HG03469 (cell line): ENCODE measurements around the gene LRRC9.
"Not testable (repeated sequence)": the region's sequence is repeated elsewhere in the genome, so short reads cannot be mapped to it uniquely, and the experiment has no call there.

Experiments
- ATAC-seq: cut with Tn5 transposase; IDR thresholded peaks from one replicate; pipeline ENCODE4 v1.9.1; 2021; ENCODE audit warnings: mild to moderate bottlenecking, moderate library complexity, moderate number of reproducible peaks; ENCODE audit not compliant: unreplicated experiment

The LRRC9 gene

GRCh38 chr14:59952141-59952540, 32.2 kb downstream of the LRRC9 start:
- ATAC-seq: not testable (repeated sequence)

GRCh38 chr14:59957890-59958289, 37.9 kb downstream of the LRRC9 start:
- ATAC-seq: not testable (repeated sequence)

- ATAC-seq: no peak
Measured at GRCh38 chr14:59959668-59960067, 39.7 kb downstream of the LRRC9 start.

- ATAC-seq: peak; percentile 39
Measured at GRCh38 chr14:59961518-59962062, 41.6 kb downstream of the LRRC9 start.

DNA sequence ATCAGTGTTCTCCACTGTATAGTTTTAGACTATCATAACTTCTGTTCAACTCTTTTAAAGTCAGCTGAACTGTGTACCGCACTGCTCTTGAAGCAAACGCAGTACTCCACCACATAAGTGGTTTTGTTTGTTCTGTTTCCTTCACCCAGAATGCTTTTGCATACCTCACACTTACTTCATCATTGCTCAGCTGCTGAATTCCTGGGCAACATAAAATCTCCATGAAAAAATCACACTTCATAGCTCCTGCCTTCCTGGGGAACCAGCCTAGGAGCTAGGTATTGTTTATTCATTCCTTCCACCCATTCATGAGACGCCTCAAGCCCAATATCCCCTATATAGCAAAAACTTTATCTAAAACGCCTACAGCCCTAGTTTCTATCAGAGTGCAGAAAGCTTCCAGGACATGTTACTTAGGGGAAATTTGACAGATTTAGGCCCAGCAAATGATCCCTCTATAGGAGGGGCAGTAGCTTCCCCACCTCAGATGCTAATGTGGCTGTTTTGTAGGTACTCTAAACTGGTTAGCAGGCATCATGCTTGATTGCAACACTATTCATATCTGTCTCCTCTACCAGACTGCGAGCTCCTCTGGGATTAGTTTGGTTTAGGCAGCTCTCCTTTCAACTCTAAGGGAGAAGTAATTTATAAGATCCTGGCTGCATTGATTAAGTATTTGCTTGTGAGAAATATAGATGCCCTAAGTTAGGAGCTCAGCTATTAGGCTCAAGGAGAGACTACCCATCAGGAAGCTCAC, 44.5 kb downstream of the LRRC9 start:
- ATAC-seq: peak; percentile 5

- no peak for ATAC-seq
Measured at GRCh38 chr14:59969319-59969718, 49.4 kb downstream of the LRRC9 start.

GRCh38 chr14:59981564-59981963, 61.6 kb downstream of the LRRC9 start:
- no peak for ATAC-seq

GRCh38 chr14:59983048-59983447, 63.1 kb downstream of the LRRC9 start:
- no peak for ATAC-seq

GRCh38 chr14:59986556-59987059, 66.7 kb downstream of the LRRC9 start:
- no peak for ATAC-seq

DNA sequence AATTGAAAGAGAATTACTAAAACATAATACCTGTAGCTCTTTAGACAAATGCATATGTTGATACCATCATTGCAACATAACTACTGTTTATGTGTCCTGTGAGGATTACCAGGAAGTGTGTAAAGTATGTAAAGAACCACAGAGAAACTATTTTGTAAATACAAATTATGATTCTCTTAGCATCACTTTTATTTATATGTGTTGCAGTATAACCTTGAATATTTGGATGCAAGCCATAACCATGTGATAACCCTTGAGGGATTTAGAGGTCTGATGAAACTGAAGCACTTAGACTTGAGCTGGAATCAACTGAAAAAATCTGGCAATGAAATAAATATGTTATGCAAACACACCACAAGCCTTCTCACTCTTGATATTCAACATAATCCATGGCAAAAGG, 77.5 kb downstream of the LRRC9 start:
- no peak for ATAC-seq

- no peak for ATAC-seq
Measured at GRCh38 chr14:59997966-59998365, 78.0 kb downstream of the LRRC9 start.

DNA sequence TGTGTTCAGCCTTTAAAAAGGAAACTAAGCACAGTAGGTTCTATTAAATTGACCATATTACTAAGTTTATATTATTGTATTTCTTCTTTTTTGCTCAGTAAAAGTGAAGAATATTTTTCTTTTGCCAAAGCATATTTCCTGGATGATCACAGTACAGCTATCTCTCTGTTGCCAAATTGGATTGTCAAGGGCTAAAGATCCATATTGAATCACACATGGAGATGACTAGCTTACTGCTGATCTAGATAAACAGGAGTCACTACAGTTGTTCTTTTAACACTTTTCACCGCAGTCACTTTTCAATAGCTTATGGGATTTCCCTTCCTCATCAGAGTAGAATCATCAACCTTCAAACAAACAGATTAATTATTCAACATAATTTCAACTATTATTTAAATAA, 78.6 kb downstream of the LRRC9 start:
- ATAC-seq: no peak

- ATAC-seq: no peak
Measured at GRCh38 chr14:60002819-60003492, 83.0 kb downstream of the LRRC9 start.

GRCh38 chr14:60003991-60004390, 84.0 kb downstream of the LRRC9 start:
- no peak for ATAC-seq

- no peak for ATAC-seq
Measured at GRCh38 chr14:60008042-60008441, 88.1 kb downstream of the LRRC9 start.

- not testable (repeated sequence) for ATAC-seq
Measured at GRCh38 chr14:60010263-60010662, 90.3 kb downstream of the LRRC9 start.

DNA sequence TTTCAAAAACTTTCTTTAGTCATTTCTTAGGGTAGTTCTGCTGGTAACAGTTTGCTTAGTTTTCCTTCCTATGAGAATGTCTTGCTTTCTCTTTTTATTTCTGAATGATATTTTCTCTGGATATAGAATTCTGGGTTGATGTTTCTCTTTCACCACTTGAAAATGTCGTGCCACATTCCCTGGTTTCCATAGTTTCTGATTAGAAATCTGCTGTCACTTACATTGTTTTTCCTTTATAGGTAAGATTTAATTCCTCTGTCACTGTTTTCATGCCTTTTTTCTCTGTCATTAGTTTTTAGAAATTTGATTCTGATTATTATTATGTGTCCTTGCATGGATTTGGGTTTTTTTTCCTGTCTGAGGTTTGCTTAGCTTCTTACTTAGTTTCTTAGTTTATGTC, 94.5 kb downstream of the LRRC9 start:
- no peak for ATAC-seq

DNA sequence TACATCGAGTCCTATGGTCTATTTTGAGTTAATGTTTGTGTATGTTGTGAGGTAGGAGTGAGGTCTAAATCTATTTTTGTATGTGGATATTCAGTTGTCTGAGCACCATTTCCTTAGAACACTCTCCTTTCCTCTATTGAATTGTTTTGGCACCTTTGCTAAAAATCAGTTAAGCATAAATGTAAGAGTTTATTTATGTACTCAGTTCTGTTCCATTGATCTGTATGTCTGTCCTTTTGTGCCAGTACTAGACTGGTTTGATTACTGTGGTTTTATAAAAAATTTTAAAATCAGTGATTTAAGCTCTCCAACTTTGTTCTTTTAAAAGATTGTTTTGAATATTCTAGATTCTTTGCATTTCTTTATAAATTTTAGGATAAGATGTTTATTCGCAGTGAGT, 101.7 kb downstream of the LRRC9 start:
- ATAC-seq: no peak

- ATAC-seq: no peak
Measured at GRCh38 chr14:60025571-60025970, 105.6 kb downstream of the LRRC9 start.

DNA sequence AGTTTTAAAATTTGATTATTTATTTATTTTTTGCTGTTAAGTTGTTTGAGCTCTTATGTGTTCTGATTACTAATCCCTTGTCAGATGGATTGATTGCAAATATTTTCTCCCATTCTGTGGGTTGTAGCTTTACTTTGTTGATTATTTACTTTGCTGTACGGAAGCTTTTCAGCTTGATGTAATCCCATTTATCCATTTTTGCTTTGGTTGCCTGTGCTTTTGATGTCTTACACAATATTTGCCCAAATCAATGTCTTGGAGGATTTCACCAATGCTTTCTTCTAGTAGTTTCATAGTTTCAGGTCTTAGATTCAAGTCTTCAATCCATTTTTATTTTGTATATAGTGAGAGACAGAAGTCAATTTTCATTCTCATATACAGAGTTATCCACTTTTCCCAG, 115.2 kb downstream of the LRRC9 start:
- ATAC-seq: no peak

DNA sequence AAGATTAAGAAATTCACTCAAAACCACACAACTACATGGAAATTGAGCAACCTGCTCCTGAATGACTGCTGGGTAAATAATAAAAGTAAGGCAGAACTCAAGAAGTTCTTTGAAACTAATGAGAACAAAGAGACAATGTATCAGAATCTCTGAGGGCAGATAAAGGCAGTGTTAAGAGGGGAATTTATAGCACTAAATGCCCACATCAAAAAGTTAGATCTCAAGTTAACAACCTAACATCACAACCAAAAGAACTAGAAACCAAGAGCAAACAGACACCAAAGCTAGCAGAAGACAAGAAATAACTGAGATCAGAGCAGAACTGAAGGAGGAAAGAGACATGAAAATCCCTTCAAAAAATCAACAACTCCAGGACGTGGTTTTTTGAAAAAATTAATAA, 128.0 kb downstream of the LRRC9 start:
- ATAC-seq: not testable (repeated sequence)

DNA sequence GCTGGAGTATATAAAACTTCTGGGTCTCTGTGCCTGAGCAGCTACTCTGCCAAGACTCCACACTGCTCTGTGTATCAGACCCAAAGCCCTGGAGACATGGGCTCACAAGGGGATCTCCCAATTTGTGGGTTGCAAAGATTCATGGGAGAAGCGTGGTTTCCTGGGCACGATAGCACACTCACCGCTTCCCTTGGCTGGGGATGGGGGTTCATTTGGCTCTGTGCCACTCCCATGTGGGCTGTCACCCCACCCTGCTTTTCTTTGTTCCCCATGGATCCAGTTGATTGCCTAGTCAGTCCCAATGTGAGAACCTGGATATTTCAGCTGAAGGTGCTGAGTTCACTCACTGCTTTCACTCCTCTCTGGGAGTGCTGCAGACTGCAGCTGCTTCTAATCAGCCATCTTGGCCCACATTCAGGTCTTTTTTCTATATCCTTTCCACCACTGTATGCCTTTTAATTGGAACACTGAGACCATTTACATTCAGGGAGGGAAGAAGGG, 131.8 kb downstream of the LRRC9 start:
- ATAC-seq: no peak
